ENCODE measurements around the gene PINLYP. TPM values are rescaled to one million over a fixed set of nuclear protein-coding genes. Genes with fewer than 3 reads are reported as not detected.

Gene PINLYP
- 11.4 and 11.9 TPM in 2 replicates for total RNA-seq (2021)
- long read RNA-seq, result 0 reads

GRCh38 chr19:43575156-43575950 is at the start of gene PINLYP, which contains the start of gene XRCC1:
Gene PINLYP, plus strand, starts transcription at chr19:43575801. Its CDS starts 1,391 bp downstream, at chr19:43577192.
Gene XRCC1, minus strand, starts transcription at chr19:43575527. Its CDS starts 69 bp downstream, at chr19:43575458.
- H3K14ac ChIP-seq (ENCODE audit: insufficient read depth, low read length), result peak within 1 kb of the TSS; percentile 48
- H3K23ac ChIP-seq (ENCODE audit: insufficient read length, low read depth, low read length), result no peak within 1 kb of the TSS
- peak within 1 kb of the TSS; percentile 92 for H3K18ac ChIP-seq (ENCODE audit: insufficient read length, low read depth, low read length)
- no peaks in the 10 kb centered on the region; the same call in 1 of the 2 replicates for H3K79me2 ChIP-seq (ENCODE audit: insufficient read depth, low read length)
- no peaks in the 10 kb centered on the region for H4K20me1 ChIP-seq (ENCODE audit: control insufficient read depth, insufficient read depth, insufficient read length)
- H2AK5ac ChIP-seq (ENCODE audit: insufficient read length, low read length), result no peak within 1 kb of the TSS
- Mint-ChIP-seq H3K4me1 (peaks cover 28 to 49% of the 10 kb centered on the region in 2 experiments), H3K9me3 (no peaks in the 10 kb centered on the region), H3K27me3 (ENCODE audit: low read depth) (no peaks in the 10 kb centered on the region), H3K27ac (peak within 1 kb of the TSS; percentile 96 to 97 (median 97)), H3K4me3 (peak within 1 kb of the TSS; percentile 95 to 98), H3K36me3 (ENCODE audit: insufficient read depth in 1 of 3, low read depth in 3 of 3) (peaks cover 2 to 22% (median 19%) of the 10 kb centered on the region in 3 experiments; a peak in 6 of 7 replicates)
- H2BK20ac ChIP-seq (ENCODE audit: low read depth, low read length, poor library complexity, severe bottlenecking), result no peak within 1 kb of the TSS
- peak within 1 kb of the TSS; percentile 10 for H3K27ac ChIP-seq (ENCODE audit: insufficient read length, low read depth, low read length)
- no peak within 1 kb of the TSS; the same call in none of the 2 replicates for H3K4ac ChIP-seq (ENCODE audit: low read depth, low read length)
- H3K9me3 ChIP-seq (ENCODE audit: control insufficient read depth, low read depth, low read length), result no peaks in the 10 kb centered on the region
- peak within 1 kb of the TSS; percentile 41; the same call in 1 of the 2 replicates for H2BK15ac ChIP-seq (ENCODE audit: low read depth, low read length)
- no peaks in the 10 kb centered on the region for H3K79me1 ChIP-seq (ENCODE audit: insufficient read depth, low read depth, low read length, poor library complexity, severe bottlenecking)
- H2AFZ ChIP-seq (ENCODE audit: low read length), result no peak within 1 kb of the TSS
- WGBS (ENCODE audit: extremely low coverage, insufficient read length, low lambda C conversion rate), result no CpG with 5 or more reads among the region's 51 CpGs
- peak within 1 kb of the TSS; percentile 38 for H2BK12ac ChIP-seq (ENCODE audit: insufficient read length, low read depth, low read length)
- H4K91ac ChIP-seq (ENCODE audit: insufficient read length, low read depth, low read length), result peak within 1 kb of the TSS; percentile 61
- H3K56ac ChIP-seq (ENCODE audit: insufficient read length, low read depth, low read length), result no peak within 1 kb of the TSS
- peak within 1 kb of the TSS; percentile 94 for H3K4me2 ChIP-seq (ENCODE audit: insufficient read depth, insufficient read length, low read length)
- TF ChIP-seq, protein P1, sequence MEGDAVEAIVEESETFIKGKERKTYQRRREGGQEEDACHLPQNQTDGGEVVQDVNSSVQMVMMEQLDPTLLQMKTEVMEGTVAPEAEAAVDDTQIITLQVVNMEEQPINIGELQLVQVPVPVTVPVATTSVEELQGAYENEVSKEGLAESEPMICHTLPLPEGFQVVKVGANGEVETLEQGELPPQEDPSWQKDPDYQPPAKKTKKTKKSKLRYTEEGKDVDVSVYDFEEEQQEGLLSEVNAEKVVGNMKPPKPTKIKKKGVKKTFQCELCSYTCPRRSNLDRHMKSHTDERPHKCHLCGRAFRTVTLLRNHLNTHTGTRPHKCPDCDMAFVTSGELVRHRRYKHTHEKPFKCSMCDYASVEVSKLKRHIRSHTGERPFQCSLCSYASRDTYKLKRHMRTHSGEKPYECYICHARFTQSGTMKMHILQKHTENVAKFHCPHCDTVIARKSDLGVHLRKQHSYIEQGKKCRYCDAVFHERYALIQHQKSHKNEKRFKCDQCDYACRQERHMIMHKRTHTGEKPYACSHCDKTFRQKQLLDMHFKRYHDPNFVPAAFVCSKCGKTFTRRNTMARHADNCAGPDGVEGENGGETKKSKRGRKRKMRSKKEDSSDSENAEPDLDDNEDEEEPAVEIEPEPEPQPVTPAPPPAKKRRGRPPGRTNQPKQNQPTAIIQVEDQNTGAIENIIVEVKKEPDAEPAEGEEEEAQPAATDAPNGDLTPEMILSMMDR (conservative IDR thresholded peaks at IDR 0.05), result no peak
- DNase-seq, result peak; percentile 98
- H3K27me3 ChIP-seq (ENCODE audit: insufficient read depth, low read length), result no peaks in the 10 kb centered on the region
- no peak within 1 kb of the TSS for H4K5ac ChIP-seq (ENCODE audit: insufficient read length, low read depth, low read length)
- no peak within 1 kb of the TSS for H3T11ph ChIP-seq (ENCODE audit: low read length)
- peaks cover 4% of the 10 kb centered on the region; the same call in 1 of the 2 replicates for H3K4me1 ChIP-seq (ENCODE audit: insufficient read depth, low read length)
- no peak within 1 kb of the TSS for H2BK120ac ChIP-seq (ENCODE audit: low read depth, low read length, poor library complexity, severe bottlenecking)
- H3K23me2 ChIP-seq (ENCODE audit: insufficient read length, low read depth, low read length, poor library complexity, severe bottlenecking), result peaks cover 12% of the 10 kb centered on the region
- H2BK5ac ChIP-seq (ENCODE audit: insufficient read length, low read length), result no peak within 1 kb of the TSS
- H4K8ac ChIP-seq (replicated peaks; ENCODE audit: insufficient read length, low read depth, low read length), result no peak within 1 kb of the TSS
- H3K9ac ChIP-seq (ENCODE audit: extremely low read depth, insufficient read length, low read length), result peak within 1 kb of the TSS; percentile 79

Measured in H9 (cell line).